Uterine smooth muscle cell (primary cell): ENCODE results near the gene HAND1. TPM values are rescaled to one million over a fixed set of nuclear protein-coding genes. Genes with fewer than 3 reads are reported as not detected.

Source experiments
- total RNA-seq: library from RNA; depleted of rRNA; stranded (reverse); fragments of >200 nt; gene quantifications from 2 replicates; pipeline ENCODE4 v1.2.3, GENCODE V29; 2014

HAND1 gene
- total RNA-seq, result not detected in 2 replicates

DNA sequence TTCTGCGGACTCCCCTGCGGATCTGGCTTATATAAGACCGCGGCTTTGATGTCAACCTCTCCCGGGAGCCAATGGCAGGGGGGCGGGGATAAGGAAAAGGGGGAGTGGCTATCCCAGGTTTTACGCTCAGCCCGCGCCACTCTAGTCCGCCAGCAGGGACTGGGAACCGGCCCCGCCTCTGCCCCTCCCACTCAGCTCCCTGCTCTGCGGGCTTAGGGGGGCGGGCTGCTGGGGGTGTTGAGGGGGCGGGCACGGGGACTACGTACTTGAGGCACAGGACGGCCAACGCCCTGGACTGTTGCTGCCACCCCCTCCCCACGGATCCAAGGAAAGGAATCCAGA lies at the start of gene HAND1:
Gene HAND1, minus strand, starts transcription at position 4 of the 342 bp plus-strand sequence. CDS start 219 bp downstream, outside the sequence.

DNA sequence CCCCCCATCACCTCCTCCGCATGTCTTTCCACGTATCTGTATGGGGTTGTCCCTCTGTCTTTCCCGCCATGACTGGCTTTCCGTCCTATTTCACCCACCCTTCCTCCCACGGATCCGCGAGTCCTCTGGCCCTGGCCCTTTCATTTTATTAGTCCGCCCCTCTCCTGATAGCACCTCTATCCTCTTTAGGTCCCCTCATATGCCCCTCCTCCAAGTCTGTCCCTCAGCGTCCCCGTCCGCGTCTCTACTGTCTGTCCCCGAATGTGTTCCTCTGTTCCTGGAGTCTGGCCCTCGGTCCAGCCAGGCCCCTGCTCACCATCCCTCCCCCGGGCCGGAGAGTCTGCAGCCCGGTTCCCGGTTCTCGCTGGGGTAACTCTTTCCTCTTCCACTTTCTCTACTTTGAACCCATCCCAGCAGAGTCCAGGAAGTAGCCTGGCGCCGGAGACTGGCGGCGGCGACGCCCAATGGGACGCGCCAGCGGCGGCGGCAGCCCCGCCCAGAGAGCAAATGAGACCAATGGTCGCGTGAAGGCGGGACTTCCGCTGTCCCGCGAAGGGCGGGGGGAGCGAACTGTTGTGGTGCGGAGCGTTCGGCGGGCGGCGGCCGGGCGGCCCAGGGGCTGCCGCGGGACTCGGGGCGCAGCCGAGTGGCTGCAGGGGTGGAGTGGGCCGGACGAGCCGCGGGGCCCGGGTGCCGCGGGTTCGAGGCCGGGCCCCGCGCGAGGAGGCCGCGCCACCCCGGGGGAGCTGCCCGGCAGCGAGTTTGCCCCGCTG lies 32.4 kb downstream of the HAND1 start, which contains the start of gene SAP30L:
Gene SAP30L, plus strand, starts transcription at position 576 of the 773 bp plus-strand sequence. CDS start 608 bp downstream, outside the sequence.

Other genes with a start within 250 kb of the HAND1 start
- gene SAP30L, start 32.2 kb downstream of the HAND1 start, total RNA-seq, result 29.8 and 32.5 TPM in 2 replicates